Measurements from ENCODE around the gene ST8SIA4. TPM values are rescaled to one million over a fixed set of nuclear protein-coding genes. Genes with fewer than 3 reads are reported as not detected.

The ST8SIA4 gene
- total RNA-seq, 1 donor = 20.7 TPM

GRCh38 chr5:100826133-100826532 lies 76.9 kb downstream of the ST8SIA4 start:
- Histone ChIP-seq H3K27me3 (ENCODE audit: insufficient read depth, low read length) (no peaks in the 10 kb centered on the region), H3K4me1 (ENCODE audit: insufficient read depth, low read length) (peaks cover 35% of the 10 kb centered on the region), H3K4me3 (ENCODE audit: low read length) (no peak overlapping the region), H3K9me3 (ENCODE audit: low read depth, low read length) (no peaks in the 10 kb centered on the region)

DNA sequence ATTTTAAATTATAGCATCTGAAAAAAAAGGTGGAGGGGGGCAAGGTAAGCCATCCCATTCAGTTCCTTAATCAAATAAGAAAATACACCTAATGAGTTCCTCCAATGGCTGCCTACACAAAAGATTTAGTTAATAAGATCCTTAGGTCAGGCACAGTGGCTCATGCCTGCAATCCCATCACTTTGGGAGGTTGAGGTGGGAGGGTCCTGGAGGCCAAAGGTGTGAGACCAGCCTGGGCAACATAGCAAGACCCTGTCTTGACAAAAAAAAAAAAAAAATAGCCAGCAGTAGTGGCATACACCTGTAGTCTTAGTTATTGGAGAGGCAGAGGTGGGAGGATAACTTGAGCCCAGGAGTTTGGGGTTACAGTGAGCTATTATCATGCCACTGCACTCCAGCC lies 78.4 kb downstream of the ST8SIA4 start:
- no peaks in the 10 kb centered on the region for H3K9me3 ChIP-seq (ENCODE audit: low read depth, low read length)
- no peaks in the 10 kb centered on the region for H3K27me3 ChIP-seq (ENCODE audit: insufficient read depth, low read length)
- no peak overlapping the region for H3K4me3 ChIP-seq (ENCODE audit: low read length)
- peaks cover 35% of the 10 kb centered on the region for H3K4me1 ChIP-seq (ENCODE audit: insufficient read depth, low read length)

- no peaks in the 10 kb centered on the region for H3K9me3 ChIP-seq (ENCODE audit: low read depth, low read length)
Observed at GRCh38 chr5:100823812-100824211, 79.3 kb downstream of the ST8SIA4 start.

GRCh38 chr5:100821751-100822150 lies 81.3 kb downstream of the ST8SIA4 start:
- H3K4me3 ChIP-seq (ENCODE audit: low read length) = no peak overlapping the region
- H3K27me3 ChIP-seq (ENCODE audit: insufficient read depth, low read length) = no peaks in the 10 kb centered on the region
- peaks cover 14% of the 10 kb centered on the region for H3K4me1 ChIP-seq (ENCODE audit: insufficient read depth, low read length)
- no peaks in the 10 kb centered on the region for H3K9me3 ChIP-seq (ENCODE audit: low read depth, low read length)

More at GRCh38 chr5:100823812-100824211, 79.3 kb downstream of the ST8SIA4 start:
- Histone ChIP-seq H3K4me1 (ENCODE audit: insufficient read depth, low read length) (peaks cover 32% of the 10 kb centered on the region), H3K4me3 (ENCODE audit: low read length) (no peak overlapping the region), H3K27me3 (ENCODE audit: insufficient read depth, low read length) (no peaks in the 10 kb centered on the region)

- Histone ChIP-seq H3K9me3 (ENCODE audit: low read depth, low read length) (no peaks in the 10 kb centered on the region), H3K4me1 (ENCODE audit: insufficient read depth, low read length) (no peaks in the 10 kb centered on the region), H3K27me3 (ENCODE audit: insufficient read depth, low read length) (no peaks in the 10 kb centered on the region), H3K4me3 (ENCODE audit: low read length) (no peak overlapping the region)
Observed at GRCh38 chr5:100818340-100818739, 84.7 kb downstream of the ST8SIA4 start.

DNA sequence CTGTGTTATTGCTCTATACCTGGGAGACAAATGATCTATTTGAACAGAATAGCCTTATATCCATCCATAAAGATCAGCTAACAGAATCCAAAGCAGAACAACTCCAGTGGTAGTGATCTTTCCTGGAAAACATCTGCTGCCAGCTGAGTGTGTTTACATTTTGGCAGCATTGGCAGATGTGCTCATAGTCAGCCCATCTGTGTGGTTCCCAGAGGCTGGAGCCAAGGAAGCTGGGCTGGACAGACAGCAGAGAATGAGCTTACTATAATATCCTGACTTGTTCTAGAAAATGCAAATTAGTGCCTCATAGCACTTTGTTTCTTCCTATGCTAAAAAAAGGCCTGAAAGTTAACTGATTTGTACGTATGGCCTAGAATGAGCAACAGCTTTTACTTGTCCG lies 99.7 kb downstream of the ST8SIA4 start:
- no peaks in the 10 kb centered on the region for H3K4me1 ChIP-seq (ENCODE audit: insufficient read depth, low read length)
- no peaks in the 10 kb centered on the region for H3K9me3 ChIP-seq (ENCODE audit: low read depth, low read length)
- H3K4me3 ChIP-seq (ENCODE audit: low read length) = no peak overlapping the region
- no peaks in the 10 kb centered on the region for H3K27me3 ChIP-seq (ENCODE audit: insufficient read depth, low read length)

DNA sequence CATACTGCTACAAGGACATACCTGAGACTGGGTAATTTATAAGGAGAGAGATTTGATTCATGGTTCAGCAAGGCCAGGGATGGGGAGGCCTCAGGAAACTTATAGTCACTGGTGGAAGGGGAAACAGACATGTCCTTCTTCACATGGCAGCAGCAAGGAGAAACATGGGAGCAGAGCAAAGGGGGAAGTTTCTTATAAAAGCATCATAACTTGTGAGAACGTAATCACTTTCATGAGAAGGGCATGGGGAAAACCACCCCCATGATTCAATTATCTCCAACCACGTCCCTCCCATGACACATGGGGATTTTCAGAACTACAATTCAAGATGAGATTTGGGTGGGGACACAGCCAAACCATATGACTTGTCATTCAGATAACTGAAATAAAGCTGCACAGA lies 100.9 kb downstream of the ST8SIA4 start:
- Histone ChIP-seq H3K27me3 (ENCODE audit: insufficient read depth, low read length) (no peaks in the 10 kb centered on the region), H3K9me3 (ENCODE audit: low read depth, low read length) (no peaks in the 10 kb centered on the region), H3K4me1 (ENCODE audit: insufficient read depth, low read length) (no peaks in the 10 kb centered on the region), H3K4me3 (ENCODE audit: low read length) (no peak overlapping the region)

- no peaks in the 10 kb centered on the region for H3K4me1 ChIP-seq (ENCODE audit: insufficient read depth, low read length)
- no peaks in the 10 kb centered on the region for H3K27me3 ChIP-seq (ENCODE audit: insufficient read depth, low read length)
- H3K4me3 ChIP-seq (ENCODE audit: low read length) = no peak overlapping the region
- H3K9me3 ChIP-seq (ENCODE audit: low read depth, low read length) = no peaks in the 10 kb centered on the region
Observed at GRCh38 chr5:100800562-100800961, 102.5 kb downstream of the ST8SIA4 start.

DNA sequence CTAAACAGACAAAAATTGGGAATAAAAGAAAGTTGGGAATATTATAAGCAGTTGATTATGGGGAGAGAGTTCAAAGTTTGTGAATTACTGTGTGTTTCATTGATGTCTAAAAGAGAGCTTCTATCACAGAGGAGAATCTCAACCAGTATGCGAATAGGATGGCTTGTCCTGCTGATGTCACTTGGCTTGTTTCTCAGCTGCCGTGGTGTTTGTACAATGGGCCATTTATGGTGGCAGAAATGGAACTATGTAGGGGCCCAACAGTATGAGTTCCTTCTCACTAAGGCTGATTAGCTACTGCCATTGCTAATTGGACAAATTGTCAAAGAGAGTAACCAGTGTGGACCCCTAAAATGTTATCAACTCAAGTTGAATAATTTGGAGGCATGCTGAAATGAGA lies 103.9 kb downstream of the ST8SIA4 start:
- Histone ChIP-seq H3K9me3 (ENCODE audit: low read depth, low read length) (no peaks in the 10 kb centered on the region), H3K27me3 (ENCODE audit: insufficient read depth, low read length) (no peaks in the 10 kb centered on the region), H3K4me3 (ENCODE audit: low read length) (no peak overlapping the region), H3K4me1 (ENCODE audit: insufficient read depth, low read length) (no peaks in the 10 kb centered on the region)

- Histone ChIP-seq H3K27me3 (ENCODE audit: insufficient read depth, low read length) (no peaks in the 10 kb centered on the region), H3K4me3 (ENCODE audit: low read length) (no peak overlapping the region), H3K4me1 (ENCODE audit: insufficient read depth, low read length) (no peaks in the 10 kb centered on the region), H3K9me3 (ENCODE audit: low read depth, low read length) (no peaks in the 10 kb centered on the region)
Observed at GRCh38 chr5:100797861-100798260, 105.2 kb downstream of the ST8SIA4 start.

- H3K4me1 ChIP-seq (ENCODE audit: insufficient read depth, low read length) = no peaks in the 10 kb centered on the region
- H3K27me3 ChIP-seq (ENCODE audit: insufficient read depth, low read length) = no peaks in the 10 kb centered on the region
- no peak overlapping the region for H3K4me3 ChIP-seq (ENCODE audit: low read length)
- no peaks in the 10 kb centered on the region for H3K9me3 ChIP-seq (ENCODE audit: low read depth, low read length)
Observed at GRCh38 chr5:100796851-100797250, 106.2 kb downstream of the ST8SIA4 start.

- no peaks in the 10 kb centered on the region for H3K4me1 ChIP-seq (ENCODE audit: insufficient read depth, low read length)
- H3K9me3 ChIP-seq (ENCODE audit: low read depth, low read length) = no peaks in the 10 kb centered on the region
- no peaks in the 10 kb centered on the region for H3K27me3 ChIP-seq (ENCODE audit: insufficient read depth, low read length)
- no peak overlapping the region for H3K4me3 ChIP-seq (ENCODE audit: low read length)
Observed at GRCh38 chr5:100794844-100795243, 108.2 kb downstream of the ST8SIA4 start.

- H3K4me3 ChIP-seq (ENCODE audit: low read length) = no peak overlapping the region
- H3K9me3 ChIP-seq (ENCODE audit: low read depth, low read length) = no peaks in the 10 kb centered on the region
- no peaks in the 10 kb centered on the region for H3K27me3 ChIP-seq (ENCODE audit: insufficient read depth, low read length)
- no peaks in the 10 kb centered on the region for H3K4me1 ChIP-seq (ENCODE audit: insufficient read depth, low read length)
Observed at GRCh38 chr5:100794218-100794617, 108.9 kb downstream of the ST8SIA4 start.

- H3K4me3 ChIP-seq (ENCODE audit: low read length) = no peak overlapping the region
- H3K9me3 ChIP-seq (ENCODE audit: low read depth, low read length) = no peaks in the 10 kb centered on the region
- no peaks in the 10 kb centered on the region for H3K27me3 ChIP-seq (ENCODE audit: insufficient read depth, low read length)
- no peaks in the 10 kb centered on the region for H3K4me1 ChIP-seq (ENCODE audit: insufficient read depth, low read length)
Observed at GRCh38 chr5:100792781-100793180, 110.3 kb downstream of the ST8SIA4 start.

DNA sequence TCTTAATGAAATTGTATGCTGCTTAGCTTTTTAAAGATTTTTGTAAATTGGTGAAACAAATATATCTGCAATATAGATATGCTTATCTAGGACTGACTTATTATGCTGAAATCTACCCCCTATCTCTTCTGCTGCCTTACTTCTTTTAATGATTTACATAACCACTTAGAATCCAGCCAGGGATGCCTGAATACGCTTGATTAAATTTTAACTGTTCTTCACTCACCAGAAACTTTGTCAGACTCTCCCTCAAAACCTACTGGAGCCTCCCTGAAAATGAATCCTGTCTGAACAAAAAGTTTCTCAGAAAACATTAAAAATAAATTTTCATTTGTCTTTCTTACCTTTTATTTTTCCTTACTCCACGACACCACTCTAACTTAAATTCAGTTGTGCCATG lies 111.7 kb downstream of the ST8SIA4 start:
- Histone ChIP-seq H3K4me3 (ENCODE audit: low read length) (no peak overlapping the region), H3K27me3 (ENCODE audit: insufficient read depth, low read length) (no peaks in the 10 kb centered on the region), H3K4me1 (ENCODE audit: insufficient read depth, low read length) (no peaks in the 10 kb centered on the region), H3K9me3 (ENCODE audit: low read depth, low read length) (no peaks in the 10 kb centered on the region)

- no peak overlapping the region for H3K4me3 ChIP-seq (ENCODE audit: low read length)
- no peaks in the 10 kb centered on the region for H3K27me3 ChIP-seq (ENCODE audit: insufficient read depth, low read length)
Observed at GRCh38 chr5:100790951-100791350, 112.1 kb downstream of the ST8SIA4 start.

More at GRCh38 chr5:100790951-100791350, 112.1 kb downstream of the ST8SIA4 start:
- no peaks in the 10 kb centered on the region for H3K4me1 ChIP-seq (ENCODE audit: insufficient read depth, low read length)
- no peaks in the 10 kb centered on the region for H3K9me3 ChIP-seq (ENCODE audit: low read depth, low read length)
